Hepatocyte (in vitro differentiated cells): Measurements from ENCODE around the gene FKRP. TPM values are rescaled to one million over a fixed set of nuclear protein-coding genes. Genes with fewer than 3 reads are reported as not detected.

Experiments
- DNase-seq: peaks from one replicate; pipeline ENCODE4 v3.0.0-alpha.2; 2016; ENCODE audit warnings: low spot score
- H2AFZ ChIP-seq: fragments of 200-600 bp; sonication (generic); 2 replicates; pipeline ENCODE4 v1.6.0; 2016; ENCODE audit warnings: antibody characterized with exemption, mild to moderate bottlenecking
- H3K27ac ChIP-seq: fragments of 200-600 bp; sonication (generic); 2 replicates; pipeline ENCODE4 v1.5.1; 2016; ENCODE audit warnings: mild to moderate bottlenecking
- H3K27me3 ChIP-seq: fragments of 200-600 bp; sonication (generic); 2 replicates; pipeline ENCODE4 v1.6.1; 2016
- H3K36me3 ChIP-seq: fragments of 200-600 bp; sonication (generic); replicated peaks from 2 replicates; pipeline ENCODE4 v1.5.1; 2016; ENCODE audit warnings: low read depth; ENCODE audit not compliant: insufficient read depth
- H3K4me1 ChIP-seq: fragments of 200-600 bp; sonication (generic); 2 replicates; pipeline ENCODE4 v1.5.1; 2016; ENCODE audit warnings: mild to moderate bottlenecking, moderate library complexity; ENCODE audit not compliant: insufficient read depth
- H3K4me2 ChIP-seq: fragments of 200-600 bp; sonication (generic); 2 replicates; pipeline ENCODE4 v1.6.0; 2016
- H3K4me3 ChIP-seq: fragments of 200-600 bp; sonication (generic); 2 replicates; pipeline ENCODE4 v1.5.1; 2016; ENCODE audit warnings: mild to moderate bottlenecking
- H3K79me2 ChIP-seq: fragments of 200-600 bp; sonication (generic); 2 replicates; pipeline ENCODE4 v1.6.0; 2017; ENCODE audit warnings: mild to moderate bottlenecking
- H3K9me2 ChIP-seq: fragments of 200-600 bp; sonication (generic); replicated peaks from 2 replicates; pipeline ENCODE4 v1.6.0; 2017; ENCODE audit warnings: mild to moderate bottlenecking; ENCODE audit not compliant: insufficient read depth
- H3K9me3 ChIP-seq: fragments of 200-600 bp; sonication (generic); 2 replicates; pipeline ENCODE4 v1.5.1; 2016; ENCODE audit warnings: low read depth, mild to moderate bottlenecking
- H4K20me1 ChIP-seq: fragments of 200-600 bp; sonication (generic); 2 replicates; pipeline ENCODE4 v1.6.0; 2016; ENCODE audit warnings: mild to moderate bottlenecking; ENCODE audit not compliant: insufficient read depth, poor library complexity, severe bottlenecking
- CTCF ChIP-seq: fragments of 200-600 bp; sonication (generic); IDR thresholded peaks from 2 replicates; pipeline ENCODE4 v1.5.1; 2016; ENCODE audit warnings: antibody characterized with exemption, mild to moderate bottlenecking; ENCODE audit not compliant: poor library complexity
- EZH2 ChIP-seq: fragments of 200-600 bp; sonication (generic); IDR thresholded peaks from 2 replicates; pipeline ENCODE4 v1.6.1; 2016; ENCODE audit warnings: antibody characterized with exemption, mild to moderate bottlenecking, borderline replicate concordance
- EZH2phosphoT487 ChIP-seq: fragments of 200-600 bp; sonication (generic); IDR thresholded peaks from one replicate; pipeline ENCODE4 v1.6.1; 2018; ENCODE audit warnings: antibody characterized with exemption, mild to moderate bottlenecking, low read depth, moderate library complexity; ENCODE audit not compliant: unreplicated experiment, severe bottlenecking
- WGBS: methylation state at CpG from one replicate; pipeline ENCODE4 v1.1.6; 2016; ENCODE audit warnings: low lambda C conversion rate; ENCODE audit errors: missing lambda C conversion rate; 5-methylcytosine and 5-hydroxymethylcytosine counted together
- polyA plus RNA-seq: library from polyadenylated mRNA; unstranded; fragments of >200 nt; fragmentation: Nextera tagmentation; extraction: Ambion mirVana; gene quantifications from 2 replicates; pipeline ENCODE4 v1.2.1, GENCODE V29; 2016
- total RNA-seq: library from RNA; depleted of rRNA; stranded (reverse); fragments of >200 nt; gene quantifications from 2 replicates; pipeline ENCODE4 v1.2.3, GENCODE V29; 2014

Gene FKRP
- total and polyA plus RNA-seq, 2 experiments from 2014 or later = 18.7 to 23.6 TPM

DNA sequence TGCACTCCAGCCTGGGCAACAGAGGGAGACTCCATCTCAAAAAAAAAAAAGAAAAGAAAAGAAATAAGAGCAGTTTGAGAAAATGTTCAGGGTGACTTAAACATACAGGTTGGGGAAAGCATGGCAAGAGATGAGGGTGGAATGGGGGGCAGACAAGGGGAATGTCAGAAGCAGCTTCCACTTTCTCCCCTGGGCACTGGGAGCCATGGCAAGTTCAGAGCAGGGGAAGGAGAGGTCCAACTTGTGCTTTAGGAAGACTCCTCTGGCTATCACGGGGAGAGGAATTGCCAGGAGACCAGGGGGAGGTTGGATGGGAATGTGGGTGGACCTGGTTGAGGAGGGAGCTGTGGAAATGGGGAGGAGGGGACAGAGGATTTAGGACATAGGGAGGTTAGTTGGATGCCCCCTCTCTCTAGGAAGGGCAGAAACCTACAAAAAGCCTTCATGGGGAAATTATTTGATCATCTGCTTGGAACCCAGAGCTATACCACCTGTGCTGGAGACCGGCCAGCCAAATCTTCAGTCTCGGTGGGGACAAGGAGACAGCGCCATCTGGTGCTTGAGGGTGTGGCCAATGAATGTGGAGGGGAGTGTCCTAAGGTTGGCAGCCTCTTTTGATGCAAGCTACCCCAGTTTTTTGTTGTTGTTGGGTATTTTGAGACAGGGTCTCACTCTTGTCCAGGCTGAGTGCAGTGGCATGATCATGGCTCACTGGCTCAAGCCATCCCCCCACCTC, 7.7 kb downstream of the FKRP start:
- Histone ChIP-seq H3K4me2 (no peak overlapping the region), H3K4me1 (no peaks in the 10 kb centered on the region), H3K9me3 (no peaks in the 10 kb centered on the region), H3K9me2 (no peaks in the 10 kb centered on the region), H3K4me3 (no peak overlapping the region), H3K27me3 (no peaks in the 10 kb centered on the region), H3K27ac (no peak overlapping the region), H2AFZ (no peak overlapping the region), H3K79me2 (peaks cover 4% of the 10 kb centered on the region), H4K20me1 (no peaks in the 10 kb centered on the region), H3K36me3 (no peaks in the 10 kb centered on the region)
- 55% methylated on average over 4 of the region's 4 CpGs for WGBS
- TF ChIP-seq CTCF (peak; percentile 34), EZH2phosphoT487 (no peak), EZH2 (no peak)
- DNase-seq = peak; percentile 53

- Histone ChIP-seq H3K4me2 (no peak overlapping the region), H2AFZ (no peak overlapping the region), H3K9me2 (no peaks in the 10 kb centered on the region), H3K4me3 (no peak overlapping the region), H3K9me3 (no peaks in the 10 kb centered on the region), H3K36me3 (no peaks in the 10 kb centered on the region), H3K4me1 (no peaks in the 10 kb centered on the region), H3K27me3 (no peaks in the 10 kb centered on the region), H4K20me1 (no peaks in the 10 kb centered on the region), H3K79me2 (peaks cover 4% of the 10 kb centered on the region), H3K27ac (no peak overlapping the region)
- TF ChIP-seq EZH2phosphoT487 = no peak
- no peak for TF ChIP-seq CTCF
- no peak for TF ChIP-seq EZH2
- 96% methylated on average over 35 of the region's 39 CpGs for WGBS
- DNase-seq = no peak
Observed at GRCh38 chr19:46755077-46755852, 9.4 kb downstream of the FKRP start.

DNA sequence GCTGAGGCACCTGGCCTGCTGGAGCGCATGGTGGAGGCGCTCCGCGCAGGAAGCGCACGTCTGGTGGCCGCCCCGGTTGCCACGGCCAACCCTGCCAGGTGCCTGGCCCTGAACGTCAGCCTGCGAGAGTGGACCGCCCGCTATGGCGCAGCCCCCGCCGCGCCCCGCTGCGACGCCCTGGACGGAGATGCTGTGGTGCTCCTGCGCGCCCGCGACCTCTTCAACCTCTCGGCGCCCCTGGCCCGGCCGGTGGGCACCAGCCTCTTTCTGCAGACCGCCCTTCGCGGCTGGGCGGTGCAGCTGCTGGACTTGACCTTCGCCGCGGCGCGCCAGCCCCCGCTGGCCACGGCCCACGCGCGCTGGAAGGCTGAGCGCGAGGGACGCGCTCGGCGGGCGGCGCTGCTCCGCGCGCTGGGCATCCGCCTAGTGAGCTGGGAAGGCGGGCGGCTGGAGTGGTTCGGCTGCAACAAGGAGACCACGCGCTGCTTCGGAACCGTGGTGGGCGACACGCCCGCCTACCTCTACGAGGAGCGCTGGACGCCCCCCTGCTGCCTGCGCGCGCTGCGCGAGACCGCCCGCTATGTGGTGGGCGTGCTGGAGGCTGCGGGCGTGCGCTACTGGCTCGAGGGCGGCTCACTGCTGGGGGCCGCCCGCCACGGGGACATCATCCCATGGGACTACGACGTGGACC, 10.1 kb downstream of the FKRP start:
- Histone ChIP-seq H4K20me1 (no peaks in the 10 kb centered on the region), H3K4me3 (no peak overlapping the region), H3K27ac (no peak overlapping the region), H3K4me1 (no peaks in the 10 kb centered on the region), H3K9me3 (no peaks in the 10 kb centered on the region), H3K9me2 (no peaks in the 10 kb centered on the region), H3K79me2 (peaks cover 4% of the 10 kb centered on the region), H3K27me3 (no peaks in the 10 kb centered on the region), H3K4me2 (no peak overlapping the region), H3K36me3 (no peaks in the 10 kb centered on the region), H2AFZ (no peak overlapping the region)
- no peak for TF ChIP-seq EZH2phosphoT487
- no peak for TF ChIP-seq EZH2
- TF ChIP-seq CTCF = no peak
- DNase-seq = no peak
- WGBS = 99% methylated on average over 76 of the region's 86 CpGs
